GM21390 (cell line): ENCODE results near the gene PLPPR2.
"Not testable (repeated sequence)": the region's sequence is repeated elsewhere in the genome, so short reads cannot be mapped to it uniquely, and the experiment has no call there.

Source experiments
- ATAC-seq: cut with Tn5 transposase; IDR thresholded peaks from one replicate; pipeline ENCODE4 v1.9.1; 2021; ENCODE audit not compliant: unreplicated experiment

Gene PLPPR2

DNA sequence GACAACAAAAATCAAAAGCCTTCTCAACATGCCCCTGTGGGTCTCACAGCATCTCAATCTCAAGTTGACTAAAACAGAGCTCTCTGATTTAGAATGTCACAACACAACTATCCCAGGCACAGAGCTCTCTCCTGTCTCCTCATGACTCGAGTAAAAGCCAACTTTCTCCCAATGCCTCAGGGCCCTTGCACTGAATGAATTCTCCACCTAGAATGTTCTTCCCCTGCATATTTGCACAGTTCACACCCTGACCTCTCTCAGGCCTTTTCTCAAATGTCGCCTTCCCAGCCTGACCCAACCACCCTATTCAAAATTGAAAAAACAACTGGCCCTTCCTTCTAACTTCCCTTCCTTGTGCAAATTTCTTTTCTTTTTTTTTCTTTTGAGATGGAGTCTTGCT is 15.5 kb downstream of the PLPPR2 start:
- ATAC-seq = no peak

- ATAC-seq = no peak
These were observed 18.1 kb downstream of the PLPPR2 start for GRCh38 chr19:11373166-11373884.

DNA sequence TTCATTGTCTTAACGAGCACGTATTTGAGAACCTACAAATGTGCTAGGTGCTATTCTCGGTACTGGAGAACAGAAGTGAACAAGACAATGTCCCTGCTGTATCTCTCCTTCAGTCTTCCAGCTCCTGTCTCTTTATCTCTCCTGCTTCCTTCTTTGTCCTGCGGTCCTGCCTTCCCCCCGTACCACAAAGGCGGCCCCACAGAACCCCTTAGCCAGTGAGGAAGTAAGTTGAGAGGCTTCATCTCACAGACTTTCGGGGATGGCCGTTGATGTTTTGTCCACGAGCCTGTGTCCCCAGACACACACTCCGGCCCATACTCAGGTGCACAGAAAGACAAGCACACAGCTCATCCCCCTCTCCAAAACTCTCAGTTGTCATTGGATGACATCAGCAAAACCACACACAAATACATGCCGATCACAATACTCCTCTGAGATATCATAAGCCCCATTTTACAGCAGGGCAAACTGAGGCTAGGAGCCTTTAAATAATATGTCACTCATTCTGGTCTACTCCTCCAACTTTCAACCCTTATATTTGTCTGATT is 18.7 kb downstream of the PLPPR2 start:
- ATAC-seq = no peak

DNA sequence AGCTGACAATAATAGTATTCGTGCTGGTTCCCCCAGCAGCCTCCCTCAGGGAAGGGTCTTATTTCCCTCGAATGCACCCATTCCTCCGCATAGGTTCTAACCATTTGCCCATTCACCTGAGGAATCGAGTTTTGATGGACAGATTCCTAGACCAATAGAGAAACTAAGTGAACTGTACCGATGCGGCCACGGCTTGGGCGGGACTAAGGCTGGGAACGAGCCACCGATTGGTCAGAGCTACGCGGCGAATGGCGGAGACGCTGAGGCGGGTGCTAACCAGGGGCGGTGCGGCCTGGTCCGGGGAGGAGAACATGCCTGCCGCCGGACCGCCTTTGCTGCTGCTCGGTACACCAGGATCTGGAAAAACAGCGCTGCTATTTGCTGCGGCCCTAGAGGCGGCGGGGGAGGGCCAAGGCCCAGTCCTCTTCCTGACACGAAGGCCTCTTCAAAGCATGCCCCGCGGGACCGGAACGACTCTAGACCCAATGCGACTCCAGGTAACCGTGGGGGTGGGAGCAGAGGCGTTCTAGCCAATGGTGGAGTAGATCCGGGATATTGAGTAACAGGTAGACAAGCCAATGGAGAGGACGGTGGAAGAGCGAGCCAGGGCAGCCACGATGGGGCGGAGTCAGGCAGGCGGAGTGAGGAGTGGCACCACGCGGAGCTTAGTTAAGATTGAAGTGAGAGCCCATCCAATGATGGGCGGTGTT is 19.4 kb downstream of the PLPPR2 start, which contains the start of gene SWSAP1:
SWSAP1 (plus strand) TSS at position 234 of the 710 bp plus-strand sequence; CDS start at position 249, 15 bp downstream.
- peak; percentile 82 for ATAC-seq

DNA sequence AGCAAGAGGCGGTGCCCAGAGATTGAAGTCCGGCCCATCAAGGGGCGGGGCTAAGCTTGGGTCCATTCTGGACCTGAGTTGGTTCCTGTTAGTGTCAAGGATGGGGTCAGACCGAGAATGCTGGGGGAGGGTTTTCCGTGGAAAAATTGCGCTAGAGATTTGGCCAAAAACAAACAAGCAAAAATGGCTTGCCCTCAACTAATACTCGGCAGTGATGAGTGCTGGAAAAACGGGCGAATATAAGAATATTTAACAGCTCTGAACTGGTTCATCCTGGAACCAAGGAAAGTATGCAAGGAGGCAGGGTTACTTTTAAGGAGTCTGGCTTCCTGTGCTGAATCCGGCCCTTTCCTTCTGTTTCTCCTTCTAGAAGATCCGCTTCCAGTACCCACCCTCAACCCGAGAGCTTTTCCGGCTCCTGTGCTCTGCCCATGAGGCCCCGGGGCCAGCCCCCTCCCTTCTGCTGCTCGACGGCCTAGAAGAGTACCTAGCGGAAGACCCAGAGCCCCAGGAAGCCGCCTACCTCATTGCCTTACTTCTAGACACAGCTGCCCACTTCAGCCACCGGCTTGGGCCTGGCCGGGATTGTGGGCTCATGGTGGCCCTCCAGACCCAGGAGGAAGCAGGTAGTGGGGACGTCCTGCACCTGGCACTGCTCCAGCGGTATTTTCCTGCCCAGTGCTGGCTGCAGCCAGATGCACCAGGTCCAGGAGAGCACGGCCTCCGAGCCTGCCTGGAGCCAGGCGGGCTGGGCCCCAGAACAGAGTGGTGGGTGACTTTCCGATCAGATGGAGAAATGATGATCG is 20.1 kb downstream of the PLPPR2 start:
- no peak for ATAC-seq

DNA sequence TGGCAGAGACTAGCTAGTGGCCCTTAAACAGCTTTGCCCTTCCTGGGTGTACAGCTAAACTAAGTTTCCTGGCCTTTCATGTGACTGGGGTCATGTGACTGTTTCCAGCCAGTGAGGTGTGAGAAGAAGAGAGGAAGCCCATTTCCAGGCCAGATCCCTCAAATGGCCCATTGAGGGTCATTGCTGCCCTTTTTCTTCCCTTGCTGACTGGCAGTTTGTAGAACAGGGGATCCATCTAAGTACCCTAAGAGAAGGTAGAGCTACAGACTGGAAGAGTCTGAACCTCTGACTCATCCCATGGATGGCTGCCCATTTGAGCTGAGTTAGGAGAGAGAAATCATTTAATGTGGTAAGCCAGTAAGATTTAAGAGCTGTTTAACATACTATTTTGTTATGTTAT is 22.0 kb downstream of the PLPPR2 start:
- no peak for ATAC-seq

DNA sequence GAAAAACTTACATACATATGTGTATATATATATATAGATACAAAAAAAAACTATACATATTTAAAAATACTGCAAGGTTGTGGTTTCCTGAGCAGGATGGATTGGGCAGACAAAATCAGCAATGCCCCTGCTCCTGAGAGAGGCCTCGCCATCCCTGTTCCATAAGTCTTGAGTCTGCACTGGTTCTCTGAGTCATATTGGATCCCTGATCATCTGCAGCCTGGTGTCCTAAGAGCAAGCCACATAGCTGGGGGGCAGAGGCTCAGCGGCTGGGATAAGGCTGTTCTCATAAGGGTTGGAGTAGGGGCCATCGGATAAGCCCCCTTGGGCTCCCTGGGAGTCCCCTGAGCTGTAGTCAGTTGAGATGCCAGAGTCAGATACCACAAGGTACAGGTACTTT is 22.5 kb downstream of the PLPPR2 start:
- ATAC-seq = no peak

DNA sequence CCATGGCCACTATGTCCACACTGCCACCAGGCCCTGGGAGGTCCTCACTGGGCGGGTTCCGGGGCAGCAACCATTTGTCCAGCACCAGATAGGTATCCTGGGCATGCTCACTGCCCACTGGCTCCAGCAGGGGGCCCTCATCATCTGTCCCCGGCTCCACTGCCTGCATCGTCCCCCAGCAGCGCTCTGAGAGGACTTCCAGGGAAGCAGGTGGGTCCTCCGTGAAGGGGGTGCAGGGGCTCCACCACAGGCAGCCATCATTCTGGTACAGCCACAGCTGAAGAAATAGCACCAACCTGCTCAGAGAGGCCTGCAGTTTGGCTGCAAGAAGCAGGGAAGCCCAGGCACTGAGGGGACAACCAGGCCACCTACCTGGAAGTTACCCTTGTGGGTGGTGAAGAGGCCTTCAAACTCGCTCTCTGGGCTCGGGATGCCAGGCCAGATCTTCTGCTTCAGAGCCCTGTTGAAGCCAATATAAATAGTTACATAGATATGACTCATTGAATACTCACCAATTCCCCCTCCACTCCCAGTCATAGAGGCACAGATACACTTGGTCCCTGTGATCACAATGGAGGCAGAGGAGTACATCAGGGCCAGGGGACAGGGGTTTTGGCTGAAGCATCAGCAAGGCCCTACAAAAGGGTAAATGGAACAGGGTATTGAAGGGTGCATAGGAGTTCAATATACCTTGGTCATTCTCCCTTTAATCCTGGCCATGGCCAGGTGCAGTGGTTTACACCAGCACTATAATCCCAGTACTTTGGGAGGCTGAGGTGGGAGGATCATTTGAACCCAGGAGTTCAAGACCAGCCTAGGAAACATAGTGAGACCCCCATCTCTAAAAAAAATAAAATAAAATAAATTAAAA is 23.3 kb downstream of the PLPPR2 start:
- ATAC-seq = no peak

DNA sequence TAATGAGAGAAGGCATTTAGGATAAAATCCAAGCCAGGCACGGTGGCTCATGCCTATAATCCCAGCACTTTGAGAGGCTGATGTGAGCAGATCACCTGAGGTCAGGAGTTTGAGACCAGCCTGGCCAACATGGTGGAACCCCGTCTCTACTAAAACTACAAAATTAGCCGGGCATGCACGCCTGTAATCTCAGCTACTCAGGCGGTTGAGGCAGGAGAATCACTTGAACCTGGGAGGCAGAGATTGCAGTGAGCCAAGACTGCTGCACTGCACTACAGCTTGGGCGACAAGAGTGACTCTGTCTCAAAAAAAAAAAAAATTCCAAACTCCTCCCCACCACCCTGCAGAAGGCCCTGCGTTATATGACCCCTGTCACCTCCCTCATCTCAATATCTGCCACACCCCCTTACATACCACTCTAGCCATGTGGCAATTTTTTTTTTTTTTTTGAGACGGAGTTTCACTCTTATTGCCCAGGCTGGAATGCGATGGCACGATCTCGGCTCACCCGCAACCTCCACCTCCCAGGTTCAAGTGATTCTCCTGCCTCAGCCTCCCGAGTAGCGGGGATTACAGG is 24.1 kb downstream of the PLPPR2 start:
- ATAC-seq = not testable (repeated sequence)

DNA sequence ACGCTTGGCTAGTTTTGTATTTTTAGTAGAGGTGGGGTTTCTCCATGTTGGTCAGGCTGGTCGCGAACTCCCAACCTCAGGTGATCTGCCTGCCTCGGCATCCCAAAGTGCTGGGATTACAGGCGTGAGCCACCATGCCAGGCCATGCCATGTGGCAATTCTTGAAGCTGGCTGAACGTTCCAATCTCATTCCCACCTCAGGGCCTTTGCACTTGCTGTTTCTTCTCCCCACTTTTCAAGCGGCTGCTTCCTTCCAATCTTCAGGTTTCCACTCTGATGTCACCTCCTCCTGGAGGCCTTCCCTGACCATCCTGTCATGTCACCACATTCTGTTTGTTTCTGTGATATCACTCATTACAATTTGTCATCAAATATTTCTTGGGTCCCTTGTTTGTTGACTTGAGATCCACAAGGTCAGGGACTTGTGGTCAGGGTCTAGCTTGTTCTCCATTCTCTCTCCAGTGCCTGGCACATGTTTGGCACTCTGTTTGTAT is 24.7 kb downstream of the PLPPR2 start:
- no peak for ATAC-seq

DNA sequence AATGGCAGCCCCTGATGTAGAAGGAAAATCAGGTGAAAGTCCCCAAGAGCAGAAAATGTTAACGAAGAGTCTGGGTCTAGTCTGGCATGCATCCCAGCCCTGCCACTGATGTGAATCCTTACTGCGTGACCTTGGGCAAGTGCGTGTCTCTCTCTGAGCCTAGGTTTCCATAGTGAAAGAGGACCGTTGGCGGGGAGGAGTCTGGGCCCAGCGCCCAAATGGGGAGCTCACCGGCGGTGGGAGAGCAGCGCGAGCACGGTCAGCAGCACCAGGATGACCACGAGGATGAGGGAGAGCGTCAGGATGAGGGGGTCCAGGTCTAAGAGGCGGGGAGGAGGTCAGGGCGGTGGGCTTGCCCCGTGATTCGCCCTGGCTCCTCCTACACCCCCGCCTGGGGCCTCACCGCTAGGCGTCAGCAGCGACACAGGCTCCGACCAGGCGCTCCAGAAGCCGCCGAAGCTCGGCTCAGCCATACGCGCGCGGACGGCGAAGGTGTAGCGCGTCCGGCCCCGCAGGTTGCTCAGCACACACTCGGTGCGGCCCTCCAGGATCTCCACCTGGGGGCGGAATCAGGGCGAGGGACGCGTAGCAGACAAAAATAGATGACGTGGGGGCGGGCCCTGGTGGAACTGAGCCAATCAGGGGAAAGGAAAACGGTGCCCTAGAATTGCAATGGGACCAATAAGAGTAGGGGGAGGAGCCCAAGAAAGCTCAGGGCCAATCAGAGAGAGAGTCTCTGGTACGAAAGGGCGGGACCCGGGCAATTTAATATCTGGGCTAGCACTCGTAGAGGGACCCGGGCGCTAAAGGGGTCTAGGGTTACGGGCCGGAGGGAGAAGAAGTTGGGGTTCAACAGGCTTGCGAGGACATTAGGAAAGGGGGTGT is 25.7 kb downstream of the PLPPR2 start:
- ATAC-seq = peak; percentile 69

DNA sequence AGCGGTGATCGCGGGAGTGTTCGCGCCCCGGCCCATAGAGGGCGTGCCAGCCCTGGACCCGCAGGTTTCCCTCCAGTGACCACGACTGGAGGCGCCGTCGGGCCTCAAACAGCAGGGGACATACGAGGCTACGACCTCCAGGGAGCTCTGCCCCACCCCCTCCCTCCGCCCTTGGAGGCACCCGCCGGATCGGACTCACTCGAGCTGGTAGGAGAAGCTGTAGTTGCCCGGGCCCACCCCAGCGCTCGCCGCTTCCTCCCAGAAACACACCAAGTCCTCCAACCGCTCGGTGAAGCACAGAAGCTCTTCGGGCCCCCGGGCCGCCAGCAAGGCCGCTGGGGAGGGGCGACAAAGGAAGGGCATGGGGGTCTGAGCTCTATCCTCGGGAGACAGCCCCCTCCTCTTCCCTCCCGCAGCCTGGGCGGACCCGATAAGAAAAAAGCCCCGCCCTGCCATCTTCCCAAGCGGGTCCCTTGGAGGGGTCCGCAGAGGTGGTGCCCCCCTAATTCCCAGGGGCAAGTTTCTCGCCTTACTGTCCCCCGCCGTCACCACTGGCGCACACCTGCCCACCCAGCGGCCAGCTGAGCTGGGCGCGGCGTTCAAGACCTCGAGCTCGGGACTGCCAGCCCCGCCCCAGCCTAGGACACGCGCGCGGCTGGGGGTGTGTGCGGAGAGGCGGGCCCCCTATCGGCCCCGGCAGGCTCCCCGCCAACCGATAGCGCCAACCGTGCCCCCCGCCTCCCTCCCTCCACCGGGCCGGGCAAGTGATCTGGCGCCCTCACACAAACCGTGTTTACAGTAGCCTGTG is 27.9 kb downstream of the PLPPR2 start:
- no peak for ATAC-seq

DNA sequence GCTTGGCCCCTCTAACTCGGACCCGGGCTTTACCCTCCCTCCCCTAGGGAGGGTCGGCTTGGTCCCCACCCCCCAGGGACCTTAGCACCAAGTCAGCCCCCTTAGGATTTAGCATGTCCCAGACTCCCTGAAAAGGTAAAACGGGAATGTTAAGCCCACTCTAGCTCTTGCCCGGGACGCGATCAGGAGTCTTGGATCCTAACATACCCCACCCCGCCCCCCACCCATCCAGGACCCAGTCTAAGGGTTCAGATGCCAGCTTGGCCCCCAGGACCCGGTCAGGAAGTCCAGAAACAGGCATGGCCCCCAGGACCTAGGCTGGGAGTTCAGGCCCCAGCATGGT is 28.4 kb downstream of the PLPPR2 start:
- ATAC-seq = no peak

- ATAC-seq = no peak
These were observed 29.5 kb downstream of the PLPPR2 start for GRCh38 chr19:11384778-11385129.

GRCh38 chr19:11387162-11388034 is 32.2 kb downstream of the PLPPR2 start:
- ATAC-seq = no peak

- ATAC-seq = no peak
These were observed 35.1 kb downstream of the PLPPR2 start for GRCh38 chr19:11390359-11390758.

DNA sequence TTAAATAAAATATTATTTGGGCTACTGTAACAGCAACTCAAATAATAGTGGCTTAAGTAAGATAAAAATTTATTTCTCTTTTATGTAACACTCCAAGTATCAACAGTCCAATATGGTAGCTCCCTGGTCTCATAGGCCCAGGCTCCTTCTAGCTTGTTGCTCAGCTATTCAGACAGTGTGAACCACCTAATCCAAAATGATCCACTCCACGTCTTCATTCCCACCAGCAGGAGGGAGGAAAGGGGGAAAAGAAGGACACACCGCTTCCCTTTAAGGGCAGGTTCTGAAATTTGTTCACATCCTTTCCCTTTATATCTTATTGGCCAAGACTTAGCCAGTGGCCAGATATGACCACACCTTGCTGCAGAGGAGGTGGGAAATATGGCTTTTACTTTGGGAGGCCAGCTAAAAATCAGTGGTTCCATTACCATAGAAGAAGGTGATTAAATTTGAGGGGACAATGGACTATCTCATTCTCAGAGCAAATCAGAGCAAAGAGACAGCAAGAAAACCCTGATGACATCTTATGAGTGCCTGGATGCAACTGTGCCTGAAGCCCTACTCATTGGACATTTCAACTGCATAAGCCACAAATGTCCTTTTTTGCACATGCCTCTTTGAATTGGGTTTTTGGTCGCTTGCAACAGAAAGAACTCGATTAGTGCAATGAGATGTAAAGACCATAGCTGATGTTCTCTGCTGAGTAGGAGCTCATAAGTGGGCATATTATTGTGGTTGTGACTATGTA is 35.9 kb downstream of the PLPPR2 start:
- no peak for ATAC-seq
